ENCODE measurements around the gene FIG4.
"Not testable (repeated sequence)": the region's sequence is repeated elsewhere in the genome, so short reads cannot be mapped to it uniquely, and the experiment has no call there.

FIG4 gene

DNA sequence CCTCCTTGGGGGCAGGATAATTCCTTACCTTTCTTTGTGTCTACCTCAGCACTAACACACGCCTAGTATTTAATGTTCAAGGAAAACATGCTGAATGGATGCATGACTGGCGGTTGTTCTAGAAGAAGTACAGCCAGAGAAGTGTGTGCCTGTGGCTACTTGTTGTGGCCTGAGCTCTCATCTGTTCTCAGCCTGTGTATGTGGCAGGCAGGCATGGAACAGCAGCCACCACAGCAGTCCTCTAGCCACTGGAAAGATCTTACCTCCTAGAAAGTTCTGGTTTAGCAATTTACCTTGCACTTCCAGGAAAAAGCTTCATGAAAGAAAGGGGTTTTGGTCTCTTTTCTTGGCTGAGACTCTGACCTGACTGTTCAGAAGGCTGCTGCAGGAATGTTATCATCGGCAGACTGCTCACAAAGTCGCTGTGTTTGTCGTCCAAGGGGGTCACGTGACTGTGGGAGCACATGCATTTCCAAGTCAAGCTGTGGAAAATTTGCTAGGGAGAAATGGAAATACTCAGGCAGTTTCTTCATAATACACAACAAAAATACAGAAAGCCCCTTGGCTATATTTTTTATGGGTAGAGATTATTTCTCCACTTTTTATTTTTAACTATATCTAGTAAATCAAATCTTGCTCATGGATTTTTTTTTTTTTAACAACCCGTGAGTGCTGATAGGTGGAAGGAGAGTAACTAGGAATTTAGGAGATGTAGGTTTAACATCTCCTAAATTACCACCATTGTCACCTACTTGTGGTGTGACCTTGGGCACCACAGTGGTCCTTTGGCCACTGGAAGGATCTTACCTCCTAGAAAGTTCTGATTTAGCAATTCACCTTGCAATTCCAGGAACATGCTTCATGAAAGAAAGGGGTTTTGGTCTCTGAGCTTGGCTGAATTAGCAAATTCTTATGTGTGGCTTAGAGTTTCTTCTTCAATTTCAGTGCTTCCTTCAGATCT lies 176.2 kb downstream of the FIG4 start:
- H3K4me3 ChIP-seq (ENCODE audit: control insufficient read depth, low read depth, low read length): no peak overlapping the region
- no peak for DNase-seq (ENCODE audit: low read depth)
- TF ChIP-seq, protein P1, sequence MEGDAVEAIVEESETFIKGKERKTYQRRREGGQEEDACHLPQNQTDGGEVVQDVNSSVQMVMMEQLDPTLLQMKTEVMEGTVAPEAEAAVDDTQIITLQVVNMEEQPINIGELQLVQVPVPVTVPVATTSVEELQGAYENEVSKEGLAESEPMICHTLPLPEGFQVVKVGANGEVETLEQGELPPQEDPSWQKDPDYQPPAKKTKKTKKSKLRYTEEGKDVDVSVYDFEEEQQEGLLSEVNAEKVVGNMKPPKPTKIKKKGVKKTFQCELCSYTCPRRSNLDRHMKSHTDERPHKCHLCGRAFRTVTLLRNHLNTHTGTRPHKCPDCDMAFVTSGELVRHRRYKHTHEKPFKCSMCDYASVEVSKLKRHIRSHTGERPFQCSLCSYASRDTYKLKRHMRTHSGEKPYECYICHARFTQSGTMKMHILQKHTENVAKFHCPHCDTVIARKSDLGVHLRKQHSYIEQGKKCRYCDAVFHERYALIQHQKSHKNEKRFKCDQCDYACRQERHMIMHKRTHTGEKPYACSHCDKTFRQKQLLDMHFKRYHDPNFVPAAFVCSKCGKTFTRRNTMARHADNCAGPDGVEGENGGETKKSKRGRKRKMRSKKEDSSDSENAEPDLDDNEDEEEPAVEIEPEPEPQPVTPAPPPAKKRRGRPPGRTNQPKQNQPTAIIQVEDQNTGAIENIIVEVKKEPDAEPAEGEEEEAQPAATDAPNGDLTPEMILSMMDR (IDR thresholded peaks at IDR 0.05; ENCODE audit: control insufficient read depth, insufficient read depth, low read depth, low read length, missing control alignments): no peak

DNA sequence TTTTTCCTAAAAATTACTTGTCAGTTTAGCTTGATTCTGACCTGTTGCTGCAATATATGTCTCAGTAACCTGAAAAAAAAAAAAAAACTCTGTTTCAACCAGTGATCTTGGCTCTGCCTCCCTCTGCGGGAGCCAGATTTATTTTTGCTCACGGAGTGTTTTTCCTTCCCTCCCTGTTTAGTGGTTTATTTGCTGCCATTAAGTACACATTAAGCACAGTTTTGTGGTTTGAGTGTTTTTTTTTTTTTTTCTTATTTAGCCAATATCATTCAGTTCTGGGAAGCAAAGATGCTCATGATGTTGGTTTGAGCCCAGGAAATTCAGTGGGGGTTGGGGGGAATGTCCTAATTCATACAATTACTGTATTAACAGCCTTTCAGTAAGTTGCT lies 176.9 kb downstream of the FIG4 start:
- no peak overlapping the region for H3K4me3 ChIP-seq (ENCODE audit: control insufficient read depth, low read depth, low read length)
- DNase-seq (ENCODE audit: low read depth): peak; percentile 2
- TF ChIP-seq, protein P1 (IDR thresholded peaks at IDR 0.05; ENCODE audit: control insufficient read depth, insufficient read depth, low read depth, low read length, missing control alignments): no peak

DNA sequence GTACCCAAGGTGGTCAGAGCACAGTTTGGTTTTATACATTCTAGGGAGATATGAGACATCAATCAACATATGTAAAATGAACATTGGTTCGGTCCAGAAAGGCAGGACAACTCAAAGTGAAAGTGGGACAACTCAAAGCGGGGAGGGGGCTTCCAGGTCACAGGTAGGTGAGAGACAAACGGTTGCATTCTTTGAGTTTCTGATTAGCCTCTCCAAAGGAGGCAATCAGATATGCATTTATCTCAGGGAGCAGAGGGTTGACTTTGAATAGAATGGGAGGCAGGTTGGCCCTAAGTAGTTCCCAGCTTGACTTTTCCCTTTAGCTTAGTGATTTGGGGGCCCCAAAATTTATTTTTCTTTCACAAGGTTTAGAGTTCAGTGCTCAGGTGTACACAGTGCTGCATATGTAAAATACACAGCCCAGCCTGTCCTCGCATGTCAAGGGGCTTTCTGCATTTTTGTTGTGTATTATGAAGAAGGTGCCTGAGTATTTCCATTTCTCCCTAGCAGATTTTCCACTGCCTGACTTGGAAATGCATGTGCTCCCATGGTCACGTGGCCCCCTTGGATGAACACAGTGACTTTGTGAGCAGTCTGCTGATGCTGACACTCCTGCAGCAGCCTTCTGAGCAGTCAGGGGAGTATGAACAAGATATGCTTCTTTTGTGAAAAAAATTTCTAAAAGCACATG lies 178.4 kb downstream of the FIG4 start:
- not testable (repeated sequence) for H3K4me3 ChIP-seq (ENCODE audit: control insufficient read depth, low read depth, low read length); DNase-seq (ENCODE audit: low read depth)

DNA sequence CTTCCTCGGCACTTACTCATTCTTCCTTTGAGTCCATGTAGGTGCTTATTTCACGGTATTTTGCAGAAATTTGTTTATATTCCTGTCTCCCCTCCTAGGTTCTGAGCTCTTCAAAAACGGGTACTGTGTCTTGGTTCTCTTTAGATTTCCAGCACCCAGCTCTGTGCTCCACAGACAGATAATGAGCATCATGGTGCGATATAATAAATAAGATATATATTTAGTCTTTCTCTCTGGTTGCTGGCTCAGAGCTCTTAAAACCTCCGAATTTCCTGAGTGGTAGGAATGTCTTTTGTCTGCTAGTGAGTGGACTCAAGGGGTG lies 179.0 kb downstream of the FIG4 start:
- H3K4me3 ChIP-seq (ENCODE audit: control insufficient read depth, low read depth, low read length): no peak overlapping the region
- no peak for DNase-seq (ENCODE audit: low read depth)
- TF ChIP-seq, protein P1 (IDR thresholded peaks at IDR 0.05; ENCODE audit: control insufficient read depth, insufficient read depth, low read depth, low read length, missing control alignments): no peak

DNA sequence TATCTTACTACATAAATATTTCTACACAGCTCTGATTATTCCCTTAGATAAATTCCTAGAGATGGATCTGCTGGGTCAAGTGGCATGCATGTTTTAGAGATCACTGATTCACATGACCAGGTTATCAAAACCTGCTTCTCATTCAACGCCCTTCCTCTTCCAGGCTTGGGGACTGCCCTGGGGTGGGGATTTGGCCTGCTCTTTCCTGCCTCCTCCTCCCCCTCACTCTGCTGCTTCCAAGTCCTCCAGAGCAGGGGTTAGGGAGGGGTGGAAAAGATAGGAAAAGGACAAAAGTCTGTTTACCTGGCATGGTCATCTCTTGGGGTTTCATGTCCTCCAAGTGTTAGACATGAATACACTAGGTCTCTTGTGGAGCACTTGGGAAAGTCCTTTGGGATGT lies 181.5 kb downstream of the FIG4 start:
- DNase-seq (ENCODE audit: low read depth): no peak
- TF ChIP-seq, protein P1 (IDR thresholded peaks at IDR 0.05; ENCODE audit: control insufficient read depth, insufficient read depth, low read depth, low read length, missing control alignments): no peak
- H3K4me3 ChIP-seq (ENCODE audit: control insufficient read depth, low read depth, low read length): no peak overlapping the region

DNA sequence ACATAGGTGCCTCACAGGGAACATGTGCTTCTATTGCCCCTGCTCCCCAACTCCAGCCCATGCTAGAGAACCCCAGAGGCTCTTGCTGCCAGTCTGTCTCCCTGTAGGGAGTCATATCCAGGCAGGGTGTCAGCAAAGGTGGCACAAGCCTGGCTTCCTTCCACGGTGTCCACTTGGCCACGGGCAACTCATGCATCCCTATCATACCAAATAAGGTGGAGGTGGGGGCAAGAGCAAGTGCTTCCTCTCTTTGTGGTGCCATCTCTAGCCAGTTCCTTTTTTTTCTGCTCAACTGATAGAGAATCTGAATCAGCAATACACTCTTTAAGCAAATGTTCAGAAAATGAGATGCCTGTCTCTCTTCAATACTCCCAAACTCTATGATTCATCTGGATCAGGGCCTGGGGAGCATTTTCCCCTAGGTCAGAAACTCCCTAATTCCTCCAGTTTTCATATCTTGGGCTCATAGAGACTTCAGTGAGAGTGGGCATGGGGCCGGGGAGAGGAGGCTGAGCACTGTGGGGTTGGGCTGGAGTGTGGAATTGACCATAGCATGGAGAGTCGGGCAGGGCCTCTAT lies 182.0 kb downstream of the FIG4 start:
- TF ChIP-seq, protein P1 (IDR thresholded peaks at IDR 0.05; ENCODE audit: control insufficient read depth, insufficient read depth, low read depth, low read length, missing control alignments): no peak
- DNase-seq (ENCODE audit: low read depth): no peak

DNA sequence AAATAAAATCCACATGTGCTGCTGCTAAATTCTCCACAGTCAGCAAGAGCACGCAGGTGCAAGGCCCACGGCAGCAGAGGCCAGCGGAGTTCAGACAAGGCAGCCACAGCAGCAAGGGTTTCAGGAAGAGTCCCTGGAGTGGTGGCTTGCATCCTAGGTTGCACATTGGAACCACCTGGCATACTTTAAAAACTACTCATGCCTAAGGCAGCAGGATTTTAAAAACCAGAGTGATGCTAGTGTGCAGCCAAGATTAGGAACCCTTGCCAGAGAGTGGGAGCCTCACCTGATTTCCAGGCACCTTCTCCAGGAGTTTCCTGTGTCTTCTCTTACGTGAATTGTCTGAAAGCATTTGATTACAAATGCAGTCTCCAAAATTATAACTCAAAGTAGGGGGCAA lies 183.0 kb downstream of the FIG4 start:
- no peak overlapping the region for H3K4me3 ChIP-seq (ENCODE audit: control insufficient read depth, low read depth, low read length)
- TF ChIP-seq, protein P1 (IDR thresholded peaks at IDR 0.05; ENCODE audit: control insufficient read depth, insufficient read depth, low read depth, low read length, missing control alignments): no peak
- DNase-seq (ENCODE audit: low read depth): no peak

More for the DNA sequence above, 182.0 kb downstream of the FIG4 start:
- H3K4me3 ChIP-seq (ENCODE audit: control insufficient read depth, low read depth, low read length): no peak overlapping the region
